OCI-LY3 (cell line): ENCODE results near the gene MARCHF9.

Experiments used
- EZH2phosphoT487 ChIP-seq: fragments of 200-600 bp; shearing (Covaris generic); IDR thresholded peaks from 2 replicates; pipeline ENCODE4 v1.6.1; 2018; ENCODE audit warnings: antibody characterized with exemption, mixed run types, low read depth
- TF ChIP-seq, protein P1 (sequence below): fragments of 200-600, 300-600 bp; sonication (generic); IDR thresholded peaks from 2 replicates; pipeline ENCODE4 v1.5.1; 2014; ENCODE audit warnings: antibody characterized with exemption, low read length, low read depth

DNA sequence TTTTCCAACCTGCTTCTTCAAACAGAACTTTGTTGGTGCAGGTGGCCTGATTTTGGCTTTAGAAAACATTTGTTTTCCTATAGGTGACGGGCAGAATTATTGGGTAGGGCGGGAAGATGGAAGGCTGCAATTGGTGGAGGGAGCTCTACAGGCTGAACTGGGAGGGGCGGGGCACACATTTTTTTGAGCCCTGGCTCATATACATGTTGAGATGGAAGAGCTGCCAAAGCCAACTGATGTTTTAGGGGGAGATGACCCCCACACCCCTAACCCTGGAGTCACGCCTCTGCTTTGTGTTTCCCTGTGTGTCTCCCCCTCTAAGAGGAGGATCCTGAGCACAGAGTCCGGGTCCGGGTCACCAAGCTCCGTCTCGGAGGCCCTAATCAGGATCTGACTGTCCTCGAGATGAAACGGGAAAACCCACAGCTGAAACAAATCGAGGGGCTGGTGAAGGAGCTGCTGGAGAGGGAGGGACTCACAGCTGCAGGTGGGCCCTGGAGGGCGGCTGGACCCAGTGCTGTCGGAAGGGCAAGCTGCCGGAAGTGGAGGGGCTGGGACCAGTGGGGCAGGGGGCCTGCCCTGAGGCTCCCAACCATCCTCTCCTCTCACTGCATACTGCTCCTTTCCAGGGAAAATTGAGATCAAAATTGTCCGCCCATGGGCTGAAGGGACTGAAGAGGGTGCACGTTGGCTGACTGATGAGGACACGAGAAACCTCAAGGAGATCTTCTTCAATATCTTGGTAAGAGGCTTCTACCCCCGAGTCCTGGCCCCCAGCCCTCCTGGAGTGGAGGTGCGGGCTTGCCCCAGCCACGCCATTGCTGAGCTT, 34.9 kb upstream of the MARCHF9 start:
- TF ChIP-seq, protein P1, sequence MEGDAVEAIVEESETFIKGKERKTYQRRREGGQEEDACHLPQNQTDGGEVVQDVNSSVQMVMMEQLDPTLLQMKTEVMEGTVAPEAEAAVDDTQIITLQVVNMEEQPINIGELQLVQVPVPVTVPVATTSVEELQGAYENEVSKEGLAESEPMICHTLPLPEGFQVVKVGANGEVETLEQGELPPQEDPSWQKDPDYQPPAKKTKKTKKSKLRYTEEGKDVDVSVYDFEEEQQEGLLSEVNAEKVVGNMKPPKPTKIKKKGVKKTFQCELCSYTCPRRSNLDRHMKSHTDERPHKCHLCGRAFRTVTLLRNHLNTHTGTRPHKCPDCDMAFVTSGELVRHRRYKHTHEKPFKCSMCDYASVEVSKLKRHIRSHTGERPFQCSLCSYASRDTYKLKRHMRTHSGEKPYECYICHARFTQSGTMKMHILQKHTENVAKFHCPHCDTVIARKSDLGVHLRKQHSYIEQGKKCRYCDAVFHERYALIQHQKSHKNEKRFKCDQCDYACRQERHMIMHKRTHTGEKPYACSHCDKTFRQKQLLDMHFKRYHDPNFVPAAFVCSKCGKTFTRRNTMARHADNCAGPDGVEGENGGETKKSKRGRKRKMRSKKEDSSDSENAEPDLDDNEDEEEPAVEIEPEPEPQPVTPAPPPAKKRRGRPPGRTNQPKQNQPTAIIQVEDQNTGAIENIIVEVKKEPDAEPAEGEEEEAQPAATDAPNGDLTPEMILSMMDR = no peak
- no peak for TF ChIP-seq EZH2phosphoT487
